AG04450 (cell line): Measurements from ENCODE around the gene TRABD2A. TPM values are rescaled to one million over a fixed set of nuclear protein-coding genes. Genes with fewer than 3 reads are reported as not detected.

Source experiments
- CTCF ChIA-PET: fragments of 300-600, 350-600 bp; formaldehyde crosslinking; extraction: SDS; loops from one replicate; lab custom pipeline; 2022; ENCODE audit warnings: antibody characterized with exemption, inconsistent platforms; lab: Charles Lee
- POLR2A ChIA-PET: fragments of 350-600 bp; formaldehyde crosslinking; extraction: SDS; loops from one replicate; lab custom pipeline; 2021; ENCODE audit warnings: antibody characterized with exemption, inconsistent platforms; lab: Yijun Ruan, JAX
- DNase-seq: peaks from one replicate; pipeline ENCODE4 v3.0.0-alpha.2; 2011; ENCODE audit warnings: low read depth, low spot score
- H3K27ac ChIP-seq: one replicate; pipeline ENCODE4 v1.5.1; 2012; ENCODE audit warnings: low read depth, low read length, control low read depth
- H3K27me3 ChIP-seq: one replicate; pipeline ENCODE4 v1.6.0; 2012; ENCODE audit warnings: low read length; ENCODE audit not compliant: control insufficient read depth, insufficient read depth
- H3K4me3 ChIP-seq: 2 replicates; pipeline ENCODE4 v1.5.1; 2011; ENCODE audit warnings: mild to moderate bottlenecking, low read depth, low read length, control low read depth
- H3K9me3 ChIP-seq: 2 replicates; pipeline ENCODE4 v1.5.1; 2012; ENCODE audit warnings: low read length; ENCODE audit not compliant: control insufficient read depth, insufficient read depth
- polyA plus RNA-seq: library from polyadenylated mRNA; depleted of rRNA; stranded (reverse); fragments of >200 nt; gene quantifications from 2 replicates; pipeline ENCODE4 v1.2.3, GENCODE V29; 2011
- TF ChIP-seq, protein P1 (sequence below): IDR thresholded peaks from 2 replicates; pipeline ENCODE4 v1.5.1; 2011; ENCODE audit warnings: low read depth, low read length, control low read depth, inconsistent platforms

Gene TRABD2A
- polyA plus RNA-seq, 1 experiment = 30.2 TPM

DNA sequence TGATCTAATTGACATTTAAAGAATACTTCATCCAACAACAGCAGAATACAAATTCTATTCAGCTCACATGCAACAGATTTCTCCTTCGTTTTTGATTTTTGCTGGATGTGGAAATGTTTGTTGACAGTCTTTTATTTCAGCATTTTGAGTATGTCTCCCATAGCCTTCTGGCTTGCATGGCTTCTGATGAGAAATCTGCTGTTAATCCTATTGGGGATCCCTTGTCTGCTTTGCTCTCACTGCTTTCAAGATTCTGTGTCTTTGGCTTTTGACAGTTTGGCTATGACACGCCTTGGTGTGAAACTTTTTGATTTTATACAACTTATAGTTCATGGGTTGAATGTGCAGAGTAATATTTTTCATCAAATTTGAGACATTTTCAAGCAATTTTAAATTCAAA is 44.7 kb downstream of the TRABD2A start:
- TF ChIP-seq, protein P1, sequence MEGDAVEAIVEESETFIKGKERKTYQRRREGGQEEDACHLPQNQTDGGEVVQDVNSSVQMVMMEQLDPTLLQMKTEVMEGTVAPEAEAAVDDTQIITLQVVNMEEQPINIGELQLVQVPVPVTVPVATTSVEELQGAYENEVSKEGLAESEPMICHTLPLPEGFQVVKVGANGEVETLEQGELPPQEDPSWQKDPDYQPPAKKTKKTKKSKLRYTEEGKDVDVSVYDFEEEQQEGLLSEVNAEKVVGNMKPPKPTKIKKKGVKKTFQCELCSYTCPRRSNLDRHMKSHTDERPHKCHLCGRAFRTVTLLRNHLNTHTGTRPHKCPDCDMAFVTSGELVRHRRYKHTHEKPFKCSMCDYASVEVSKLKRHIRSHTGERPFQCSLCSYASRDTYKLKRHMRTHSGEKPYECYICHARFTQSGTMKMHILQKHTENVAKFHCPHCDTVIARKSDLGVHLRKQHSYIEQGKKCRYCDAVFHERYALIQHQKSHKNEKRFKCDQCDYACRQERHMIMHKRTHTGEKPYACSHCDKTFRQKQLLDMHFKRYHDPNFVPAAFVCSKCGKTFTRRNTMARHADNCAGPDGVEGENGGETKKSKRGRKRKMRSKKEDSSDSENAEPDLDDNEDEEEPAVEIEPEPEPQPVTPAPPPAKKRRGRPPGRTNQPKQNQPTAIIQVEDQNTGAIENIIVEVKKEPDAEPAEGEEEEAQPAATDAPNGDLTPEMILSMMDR = no peak
- DNase-seq = no peak
- Histone ChIP-seq H3K9me3 (peaks cover 6% of the 10 kb centered on the region; the same call in 1 of the 2 replicates), H3K27me3 (no peaks in the 10 kb centered on the region), H3K4me3 (no peak overlapping the region), H3K27ac (no peak overlapping the region)
- CTCF ChIA-PET = no interaction called here
- POLR2A ChIA-PET = no interaction called here

DNA sequence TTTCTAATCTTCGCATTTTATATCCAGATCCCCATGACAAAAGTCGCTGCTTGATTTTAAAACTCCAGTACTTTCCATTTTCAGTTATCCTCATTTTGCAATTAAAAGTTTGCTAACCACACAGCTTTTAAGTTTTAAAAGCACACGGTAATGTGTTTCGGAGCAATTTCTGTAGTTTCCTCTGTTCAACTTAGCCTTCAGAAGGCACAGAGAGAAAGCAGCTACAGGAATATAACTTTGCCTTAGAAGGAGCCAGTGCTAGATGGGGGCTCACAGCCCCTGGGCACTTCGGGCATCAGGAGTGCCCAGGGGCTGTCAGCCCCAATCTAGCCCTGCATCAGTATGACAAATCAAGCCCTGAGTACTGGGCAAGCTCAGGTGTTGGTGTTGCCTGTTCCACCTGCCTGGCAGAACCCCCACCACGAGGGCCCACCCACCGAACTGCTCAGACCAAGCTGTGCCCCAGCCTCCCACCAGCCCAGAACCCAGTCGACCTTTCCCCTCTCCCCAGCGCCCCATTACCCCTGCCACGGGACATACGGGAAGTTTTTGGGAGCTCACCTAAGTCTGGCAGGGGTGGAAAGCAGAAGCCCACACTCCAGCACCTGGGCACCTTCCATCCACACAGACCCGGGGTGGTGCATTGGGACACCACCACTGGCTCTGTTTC is 47.3 kb downstream of the TRABD2A start:
- CTCF ChIA-PET = no interaction called here
- H3K4me3 ChIP-seq = no peak overlapping the region
- H3K27ac ChIP-seq = no peak overlapping the region
- TF ChIP-seq, protein P1 = no peak
- H3K9me3 ChIP-seq = peaks cover 6% of the 10 kb centered on the region; the same call in 1 of the 2 replicates
- H3K27me3 ChIP-seq = no peaks in the 10 kb centered on the region
- DNase-seq = no peak
- POLR2A ChIA-PET = interaction anchor here (0.6 to 1.2 kb wide), 2 partner anchors 9 to 27 kb away, joined by 3 read pairs; no protein-coding TSS in a partner anchor

DNA sequence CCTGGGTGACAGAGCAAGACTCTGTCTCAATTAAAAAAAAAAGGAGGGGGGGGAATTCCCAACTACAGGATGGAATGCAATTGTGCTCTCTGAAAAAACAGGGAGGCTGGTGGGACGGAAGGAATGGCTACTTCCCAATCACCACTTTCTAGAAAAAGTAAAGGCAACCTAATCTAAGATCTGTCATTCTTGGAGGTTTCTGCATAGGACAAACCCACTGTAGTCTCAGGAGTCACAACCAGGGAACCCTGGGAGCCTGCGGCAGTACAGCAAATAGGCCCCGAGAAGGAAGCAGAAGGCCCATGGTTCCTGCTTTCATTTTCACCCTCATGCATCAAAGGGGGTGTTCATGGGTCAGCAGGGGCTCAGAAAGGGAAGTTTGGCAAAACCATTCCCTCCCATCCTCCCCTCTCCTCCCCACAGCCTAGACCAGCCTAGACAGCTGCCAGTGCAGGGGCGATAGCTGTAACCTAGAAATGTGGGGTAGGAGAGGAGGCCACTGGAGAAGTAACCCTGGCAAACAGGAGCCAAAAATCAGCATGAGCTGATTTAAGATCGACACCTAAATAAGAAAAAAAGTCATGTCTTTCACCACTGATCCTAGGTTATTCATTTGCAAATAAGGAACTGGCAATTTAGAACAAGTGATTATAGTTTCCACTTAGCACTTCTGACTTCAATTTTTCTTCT is 48.0 kb downstream of the TRABD2A start:
- Histone ChIP-seq H3K9me3 (peaks cover 6% of the 10 kb centered on the region; the same call in 1 of the 2 replicates), H3K4me3 (no peak overlapping the region), H3K27ac (no peak overlapping the region), H3K27me3 (no peaks in the 10 kb centered on the region)
- DNase-seq = no peak
- TF ChIP-seq, protein P1 = no peak
- ChIA-PET POLR2A (no interaction called here), CTCF (no interaction called here)

DNA sequence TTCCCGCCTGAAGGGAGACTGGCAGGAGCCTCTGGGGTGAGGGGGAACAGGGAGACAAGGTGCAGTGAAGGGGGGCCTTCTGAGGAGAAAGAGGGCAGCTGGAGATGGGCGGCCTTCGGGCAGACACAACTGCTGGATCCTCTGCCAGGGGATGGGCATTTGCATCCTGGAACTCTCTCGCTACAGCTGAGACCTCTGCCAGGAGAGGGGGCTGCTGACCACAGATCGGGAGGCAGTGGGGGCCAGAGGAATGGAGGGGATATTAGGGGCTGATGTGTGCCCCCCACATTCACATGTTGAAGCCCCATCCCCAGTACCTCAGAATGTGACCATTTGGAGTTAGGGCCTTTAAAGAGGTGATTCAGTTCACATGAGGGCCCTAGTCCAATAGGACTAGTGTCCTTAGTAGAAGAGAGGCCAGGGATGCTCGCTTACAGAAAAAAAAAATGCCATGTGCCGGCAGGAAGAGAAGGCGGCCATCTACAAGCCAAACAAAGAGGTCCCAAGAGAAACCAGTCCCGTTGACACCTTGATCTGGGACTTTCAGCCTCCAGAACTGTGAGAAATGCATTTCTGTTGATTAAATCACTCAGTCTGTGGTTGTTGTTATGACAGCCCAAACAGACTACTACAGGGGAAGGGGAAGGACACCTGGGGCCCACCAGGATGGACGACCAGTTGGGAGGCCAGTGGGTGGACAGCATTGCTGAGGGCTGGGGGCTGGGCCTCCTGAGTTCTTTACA is 50.0 kb downstream of the TRABD2A start:
- no peak for DNase-seq
- CTCF ChIA-PET = interaction anchor here (1.0 kb wide), 1 partner anchor 17 kb away, joined by 3 read pairs; no protein-coding TSS in a partner anchor
- H3K4me3 ChIP-seq = no peak overlapping the region
- H3K27me3 ChIP-seq = no peaks in the 10 kb centered on the region
- no peak overlapping the region for H3K27ac ChIP-seq
- POLR2A ChIA-PET = no interaction called here
- H3K9me3 ChIP-seq = peaks cover 3% of the 10 kb centered on the region; the same call in 1 of the 2 replicates
- TF ChIP-seq, protein P1 = no peak
